Activated naive CD8-positive, alpha-beta T cell treated with anti-CD3 and anti-CD28 coated beads for 36 hours (primary cell): ENCODE results near the gene ALPK3. TPM values are rescaled to one million over a fixed set of nuclear protein-coding genes. Genes with fewer than 3 reads are reported as not detected.

Experiments used
- DNase-seq: peaks from one replicate; pipeline ENCODE4 v3.0.0; 2021
- H3K27ac Mint-ChIP-seq: one replicate; pipeline ENCODE4 v1.8.0; 2022; ENCODE audit warnings: mild to moderate bottlenecking, moderate library complexity, mixed read lengths
- H3K27me3 Mint-ChIP-seq: one replicate; pipeline ENCODE4 v1.8.0; 2022; ENCODE audit warnings: mild to moderate bottlenecking, mixed read lengths
- H3K36me3 Mint-ChIP-seq: one replicate; pipeline ENCODE4 v1.8.0; 2021; ENCODE audit warnings: mild to moderate bottlenecking, mixed read lengths
- H3K4me1 Mint-ChIP-seq: one replicate; pipeline ENCODE4 v1.8.0; 2021; ENCODE audit warnings: mixed read lengths
- H3K4me3 Mint-ChIP-seq: one replicate; pipeline ENCODE4 v1.8.0; 2022; ENCODE audit warnings: mild to moderate bottlenecking, moderate library complexity, mixed read lengths
- H3K9me3 Mint-ChIP-seq: one replicate; pipeline ENCODE4 v1.8.0; 2022; ENCODE audit warnings: mixed read lengths
- total RNA-seq, 2 experiments: library from RNA; stranded (reverse); gene quantifications; one replicate each; pipeline ENCODE4 v1.2.3, GENCODE V29; 2021

ALPK3 gene
- total RNA-seq, 2 experiments from 2014 or later = 0.04 to 0.06 TPM

DNA sequence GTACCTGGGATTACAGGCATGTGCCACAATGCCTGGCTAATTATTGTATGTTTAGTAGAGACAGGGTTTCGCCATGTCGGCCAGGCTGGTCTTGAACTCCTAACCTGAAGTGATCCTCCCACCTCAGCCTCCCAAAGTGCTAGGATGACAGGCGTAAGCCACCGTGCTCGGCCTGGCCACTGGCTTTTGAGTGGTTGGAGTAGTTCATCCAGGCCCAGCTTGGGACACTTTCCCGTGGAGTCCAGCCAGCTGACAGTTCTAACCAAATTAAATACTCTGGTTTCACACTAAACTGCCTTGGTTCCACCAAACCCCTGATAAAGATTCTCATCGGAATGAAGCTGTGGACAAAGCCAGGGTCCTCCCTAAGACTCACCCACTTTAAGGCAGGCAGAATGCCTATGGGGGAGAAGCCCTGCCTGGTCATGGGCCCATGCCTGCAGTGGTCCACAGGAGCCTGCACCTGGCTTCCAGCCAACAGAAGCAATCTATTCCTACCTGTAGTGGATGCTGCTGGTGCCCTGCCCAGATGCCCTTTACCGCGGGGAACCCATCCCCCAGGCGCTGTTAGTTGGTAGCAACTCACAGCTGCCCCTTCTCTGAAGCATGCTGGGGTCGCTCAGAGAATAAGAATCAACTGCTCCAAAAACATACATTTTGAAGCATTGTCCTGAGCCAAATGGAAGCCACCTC is 62.1 kb downstream of the ALPK3 start:
- no peaks in the 10 kb centered on the region for H3K27me3 Mint-ChIP-seq
- H3K4me3 Mint-ChIP-seq = no peak overlapping the region
- no peak overlapping the region for H3K27ac Mint-ChIP-seq
- no peaks in the 10 kb centered on the region for H3K9me3 Mint-ChIP-seq
- no peaks in the 10 kb centered on the region for H3K36me3 Mint-ChIP-seq
- no peaks in the 10 kb centered on the region for H3K4me1 Mint-ChIP-seq
- DNase-seq = no peak

DNA sequence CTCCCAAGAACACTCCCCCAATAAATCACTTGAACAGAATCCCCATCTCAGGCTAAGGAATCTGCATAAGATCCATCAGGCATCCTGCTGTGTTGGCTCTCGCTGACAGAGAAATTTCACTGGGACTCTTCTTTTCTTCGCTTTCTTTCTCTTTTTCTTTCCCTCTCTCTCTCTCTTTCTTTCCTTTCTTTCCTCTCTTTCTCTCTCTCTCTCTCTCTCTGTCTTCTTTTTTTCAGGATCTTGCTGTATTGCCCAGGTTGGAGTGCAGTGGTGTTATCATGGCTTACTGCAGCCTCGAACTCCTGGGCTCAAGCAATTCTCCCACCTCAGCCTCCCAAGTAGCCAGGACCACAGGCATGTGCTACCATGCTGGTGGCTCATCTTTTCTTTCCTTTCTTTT is 62.9 kb downstream of the ALPK3 start:
- Mint-ChIP-seq H3K9me3 (no peaks in the 10 kb centered on the region), H3K27ac (no peak overlapping the region), H3K36me3 (no peaks in the 10 kb centered on the region), H3K4me3 (no peak overlapping the region), H3K4me1 (no peaks in the 10 kb centered on the region), H3K27me3 (no peaks in the 10 kb centered on the region)
- no peak for DNase-seq

DNA sequence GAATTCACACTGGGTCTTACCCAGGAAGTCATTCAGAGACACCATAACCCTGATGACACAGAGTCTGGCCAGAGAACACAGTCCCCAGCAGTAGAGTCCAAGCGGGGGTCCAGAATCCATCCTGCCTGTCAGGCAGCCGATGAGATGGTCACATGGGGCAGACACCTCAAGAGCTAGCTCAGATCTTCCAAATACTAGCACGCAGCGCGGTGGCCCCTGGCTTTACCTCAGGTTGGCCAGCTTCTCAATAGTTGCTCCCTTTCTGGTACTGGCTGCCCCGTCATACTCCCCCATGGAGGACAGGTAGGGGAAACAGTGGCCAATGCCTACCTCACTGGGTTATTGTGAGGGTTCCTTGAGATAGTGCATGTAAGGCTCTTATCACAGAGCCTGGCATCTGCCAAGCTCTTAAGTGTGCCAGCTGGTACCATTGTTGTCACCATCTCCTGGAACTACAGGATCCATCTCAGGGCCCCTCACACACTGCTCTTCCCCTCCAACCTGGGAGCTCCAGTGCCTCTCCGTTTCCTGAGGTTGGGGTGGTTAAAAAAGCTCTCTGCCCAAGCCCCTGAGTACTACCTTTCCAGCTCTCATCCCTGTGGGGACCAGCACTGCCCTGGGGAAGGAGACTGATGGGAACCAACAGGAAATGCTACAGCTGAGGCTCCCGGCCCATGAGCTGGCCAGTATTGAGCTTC is 63.8 kb downstream of the ALPK3 start:
- Mint-ChIP-seq H3K27me3 (no peaks in the 10 kb centered on the region), H3K9me3 (no peaks in the 10 kb centered on the region), H3K4me3 (no peak overlapping the region), H3K27ac (no peak overlapping the region), H3K4me1 (no peaks in the 10 kb centered on the region), H3K36me3 (no peaks in the 10 kb centered on the region)
- no peak for DNase-seq

DNA sequence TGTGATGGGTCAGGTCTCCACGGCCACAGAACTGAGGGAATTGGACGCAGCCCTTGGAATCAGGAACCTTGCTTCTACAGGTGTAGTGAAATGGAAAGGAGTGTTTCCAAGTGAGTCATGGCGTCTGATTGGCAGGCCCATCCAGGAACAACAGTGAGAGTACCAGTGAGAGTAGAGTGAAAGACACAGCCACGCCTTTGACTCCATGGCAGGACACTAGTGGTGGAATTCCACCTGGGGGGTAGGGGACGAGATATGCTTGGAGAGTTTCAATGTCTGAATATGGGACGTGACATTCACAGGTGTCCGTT is 64.3 kb downstream of the ALPK3 start:
- Mint-ChIP-seq H3K27me3 (no peaks in the 10 kb centered on the region), H3K36me3 (no peaks in the 10 kb centered on the region), H3K4me1 (no peaks in the 10 kb centered on the region), H3K4me3 (no peak overlapping the region), H3K27ac (no peak overlapping the region), H3K9me3 (no peaks in the 10 kb centered on the region)
- DNase-seq = no peak

DNA sequence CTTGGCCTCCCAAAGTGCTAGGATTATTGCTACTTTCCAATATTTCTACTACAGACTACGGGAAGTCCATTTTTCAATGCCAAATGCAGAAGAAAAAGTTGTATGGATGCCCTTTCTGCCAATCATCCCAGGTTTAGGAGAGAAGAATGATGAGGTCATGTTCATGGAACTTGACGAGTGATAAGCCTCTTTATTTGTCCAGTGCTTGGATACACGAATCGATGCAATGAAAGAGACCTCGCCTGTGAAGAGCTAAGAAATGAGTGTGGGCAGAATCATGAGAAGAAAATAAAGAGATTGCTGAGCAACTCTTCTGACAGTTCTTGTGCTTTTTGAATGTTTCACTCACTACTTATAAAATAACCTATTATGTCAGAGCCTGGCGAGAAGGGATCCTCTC is 66.3 kb downstream of the ALPK3 start:
- DNase-seq = no peak
- Mint-ChIP-seq H3K9me3 (no peaks in the 10 kb centered on the region), H3K27ac (no peak overlapping the region), H3K36me3 (no peaks in the 10 kb centered on the region), H3K27me3 (no peaks in the 10 kb centered on the region), H3K4me1 (no peaks in the 10 kb centered on the region), H3K4me3 (no peak overlapping the region)

DNA sequence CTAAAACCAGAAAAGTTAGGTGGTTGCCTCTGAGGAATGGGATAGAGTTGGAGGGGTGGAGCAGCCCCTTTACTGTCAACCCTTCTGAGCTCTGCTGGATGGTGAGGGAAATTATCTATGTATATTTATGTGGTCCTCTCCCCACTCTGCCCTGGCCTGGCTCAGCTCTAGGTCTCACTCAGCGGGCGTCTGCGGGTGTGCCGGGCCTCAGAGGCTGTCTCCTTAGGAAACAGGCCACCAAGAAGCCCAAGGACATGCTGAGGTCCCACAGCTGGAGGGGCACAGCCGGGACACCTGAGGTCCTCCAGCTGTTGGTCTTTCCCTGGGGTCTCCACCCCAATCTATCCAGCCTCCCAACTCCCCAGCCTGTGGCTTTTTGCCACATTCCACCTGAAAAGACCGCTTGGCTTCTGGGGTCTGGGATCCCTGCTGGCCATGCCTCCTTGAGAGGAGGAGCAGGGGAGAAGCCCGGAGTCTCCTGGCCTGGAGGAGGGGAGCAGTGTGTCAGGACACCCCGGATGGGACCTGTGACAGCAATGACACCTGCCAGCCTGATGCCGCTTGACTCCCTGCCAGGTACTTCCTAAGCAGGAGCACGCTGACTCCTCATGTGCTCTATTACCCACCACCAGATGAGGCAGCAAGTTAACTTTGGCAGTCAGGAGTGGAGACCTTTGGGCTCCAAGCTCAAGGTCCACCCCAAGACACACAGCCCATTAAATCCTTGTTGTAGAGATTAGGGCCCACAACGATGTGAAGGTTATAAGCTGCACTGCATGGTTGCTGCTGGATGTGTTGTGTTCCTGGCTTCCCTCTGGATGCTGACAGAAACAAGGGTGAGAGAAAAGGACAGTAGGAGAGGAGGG is 67.0 kb downstream of the ALPK3 start, which contains the start of gene SLC28A1:
Gene SLC28A1, plus strand, starts transcription at position 747 of the 866 bp plus-strand sequence. CDS start 3,099 bp downstream, outside the sequence.
- Mint-ChIP-seq H3K4me1 (no peaks in the 10 kb centered on the region), H3K27me3 (no peaks in the 10 kb centered on the region), H3K4me3 (no peak within 1 kb of the TSS), H3K27ac (no peak within 1 kb of the TSS), H3K36me3 (no peaks in the 10 kb centered on the region), H3K9me3 (no peaks in the 10 kb centered on the region)
- no peak for DNase-seq

DNA sequence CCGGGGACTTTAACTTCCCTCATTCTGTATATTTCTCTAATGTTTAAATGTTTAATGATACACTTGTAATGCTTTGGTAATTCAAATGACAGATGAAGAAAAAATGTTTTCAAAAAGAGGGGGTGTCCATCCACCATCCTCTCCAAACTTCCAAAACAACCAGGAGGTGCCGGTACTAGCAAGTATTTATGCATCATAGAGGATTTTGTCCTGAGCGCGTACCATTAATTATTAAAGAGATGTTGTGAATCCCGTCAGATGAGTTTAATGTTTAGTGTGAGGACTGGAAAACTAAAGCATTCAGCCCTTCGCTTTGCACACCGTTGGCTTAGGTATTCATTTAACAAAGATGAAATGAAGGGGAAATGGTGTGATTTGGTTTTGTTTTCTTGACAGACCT is 68.6 kb downstream of the ALPK3 start:
- Mint-ChIP-seq H3K9me3 (no peaks in the 10 kb centered on the region), H3K27ac (no peak overlapping the region), H3K36me3 (no peaks in the 10 kb centered on the region), H3K27me3 (no peaks in the 10 kb centered on the region), H3K4me3 (no peak overlapping the region), H3K4me1 (no peaks in the 10 kb centered on the region)
- DNase-seq = no peak

DNA sequence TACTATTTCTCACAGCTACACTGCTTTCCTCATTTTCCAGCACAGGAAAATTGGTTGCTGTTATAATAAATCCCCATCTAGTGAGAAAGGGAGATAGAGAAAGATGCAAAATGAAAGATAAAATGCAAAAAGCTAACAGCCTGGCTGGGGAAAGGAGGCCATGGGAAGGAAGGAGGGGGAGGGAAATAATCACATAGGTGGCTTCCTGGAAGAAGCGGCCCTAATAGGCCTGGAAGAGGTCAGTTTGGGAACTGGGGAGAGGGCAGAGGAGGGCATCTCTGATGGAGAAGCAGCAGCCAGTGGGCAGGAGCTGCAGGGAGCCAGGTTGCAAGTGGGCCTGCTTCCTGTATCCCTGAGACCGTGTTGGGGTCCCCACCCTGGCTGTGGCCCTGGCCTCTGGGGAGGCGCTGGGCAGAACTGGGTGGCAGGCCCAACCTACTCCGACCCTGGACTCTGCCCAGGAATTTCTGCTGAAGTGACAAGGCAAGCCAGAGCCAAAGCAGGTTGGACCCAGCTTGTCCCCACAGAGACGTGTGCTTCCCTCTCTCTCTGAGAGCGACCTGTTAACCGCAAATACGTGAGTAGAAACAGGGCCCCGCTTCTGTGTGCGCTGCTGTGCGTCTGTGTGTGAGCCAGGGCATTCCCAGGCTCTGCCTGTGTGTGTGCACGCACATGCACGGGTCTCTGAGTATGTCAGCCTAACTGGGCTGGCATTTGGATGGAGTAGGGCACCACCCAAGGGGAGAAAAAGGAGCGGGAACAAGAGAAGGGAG is 69.2 kb downstream of the ALPK3 start:
- H3K9me3 Mint-ChIP-seq = no peaks in the 10 kb centered on the region
- H3K27me3 Mint-ChIP-seq = no peaks in the 10 kb centered on the region
- H3K4me3 Mint-ChIP-seq = no peak overlapping the region
- no peak overlapping the region for H3K27ac Mint-ChIP-seq
- DNase-seq = no peak
- H3K4me1 Mint-ChIP-seq = no peaks in the 10 kb centered on the region
- no peaks in the 10 kb centered on the region for H3K36me3 Mint-ChIP-seq

DNA sequence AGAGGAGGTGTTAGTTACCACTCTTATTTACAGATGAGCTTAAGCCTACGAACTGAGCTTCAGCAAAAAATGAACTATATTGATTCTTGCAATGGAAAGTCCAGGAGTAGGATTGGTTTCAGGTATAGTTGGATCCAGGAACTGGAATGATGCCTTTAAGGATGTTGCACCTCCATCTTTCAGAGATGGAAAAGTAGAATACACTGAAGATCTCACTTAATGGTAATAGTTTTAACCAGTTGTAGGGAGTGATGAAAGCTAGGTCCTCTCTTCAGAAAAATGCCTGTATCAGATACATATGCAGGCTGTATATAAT is 69.8 kb downstream of the ALPK3 start:
- H3K27me3 Mint-ChIP-seq = no peaks in the 10 kb centered on the region
- no peaks in the 10 kb centered on the region for H3K36me3 Mint-ChIP-seq
- H3K4me3 Mint-ChIP-seq = no peak overlapping the region
- H3K9me3 Mint-ChIP-seq = no peaks in the 10 kb centered on the region
- no peak overlapping the region for H3K27ac Mint-ChIP-seq
- DNase-seq = no peak
- H3K4me1 Mint-ChIP-seq = no peaks in the 10 kb centered on the region

DNA sequence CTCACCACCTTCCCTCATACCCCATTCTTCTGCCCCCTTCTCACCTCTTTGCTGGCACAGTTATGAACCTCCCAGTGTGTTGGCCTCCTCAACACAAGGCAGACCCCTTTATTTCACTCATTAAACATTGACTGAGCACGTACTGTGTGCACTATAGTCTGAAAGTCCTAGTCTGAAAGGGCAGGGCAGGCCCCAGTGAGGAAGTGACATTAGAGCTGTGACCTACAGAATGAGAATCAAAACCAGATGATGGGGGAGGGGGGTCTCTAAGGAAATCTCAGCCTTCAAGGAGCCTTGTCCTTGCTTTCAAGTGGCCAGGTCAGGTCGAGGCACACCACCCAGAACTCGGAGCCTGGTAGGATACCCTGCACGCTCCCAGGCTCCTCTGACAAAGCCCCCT is 70.8 kb downstream of the ALPK3 start:
- Mint-ChIP-seq H3K4me1 (no peaks in the 10 kb centered on the region), H3K27me3 (no peaks in the 10 kb centered on the region), H3K9me3 (no peaks in the 10 kb centered on the region), H3K36me3 (no peaks in the 10 kb centered on the region), H3K27ac (no peak overlapping the region), H3K4me3 (no peak overlapping the region)
- DNase-seq = no peak

DNA sequence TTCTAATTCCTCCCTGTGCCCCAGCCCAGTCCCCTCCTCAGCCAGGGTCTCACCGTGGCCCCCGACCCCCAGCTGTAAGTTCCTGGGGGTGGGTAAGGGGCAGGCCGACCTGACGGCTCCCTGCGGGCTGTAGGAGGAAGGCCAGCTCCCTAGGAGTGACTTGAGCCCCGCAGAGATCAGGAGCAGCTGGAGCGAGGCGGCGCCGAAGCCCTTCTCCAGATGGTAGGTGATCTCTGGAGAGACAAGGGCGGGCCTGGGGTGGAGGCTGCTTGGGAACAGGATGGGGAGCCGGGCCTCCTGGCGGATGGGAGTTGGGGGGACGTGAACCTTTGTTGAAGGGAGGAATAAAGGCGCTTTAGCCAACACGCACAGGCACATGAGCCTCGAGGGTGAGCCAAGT is 71.5 kb downstream of the ALPK3 start:
- H3K27me3 Mint-ChIP-seq = no peaks in the 10 kb centered on the region
- H3K9me3 Mint-ChIP-seq = no peaks in the 10 kb centered on the region
- H3K4me1 Mint-ChIP-seq = no peaks in the 10 kb centered on the region
- no peaks in the 10 kb centered on the region for H3K36me3 Mint-ChIP-seq
- H3K27ac Mint-ChIP-seq = no peak overlapping the region
- DNase-seq = no peak
- H3K4me3 Mint-ChIP-seq = no peak overlapping the region

DNA sequence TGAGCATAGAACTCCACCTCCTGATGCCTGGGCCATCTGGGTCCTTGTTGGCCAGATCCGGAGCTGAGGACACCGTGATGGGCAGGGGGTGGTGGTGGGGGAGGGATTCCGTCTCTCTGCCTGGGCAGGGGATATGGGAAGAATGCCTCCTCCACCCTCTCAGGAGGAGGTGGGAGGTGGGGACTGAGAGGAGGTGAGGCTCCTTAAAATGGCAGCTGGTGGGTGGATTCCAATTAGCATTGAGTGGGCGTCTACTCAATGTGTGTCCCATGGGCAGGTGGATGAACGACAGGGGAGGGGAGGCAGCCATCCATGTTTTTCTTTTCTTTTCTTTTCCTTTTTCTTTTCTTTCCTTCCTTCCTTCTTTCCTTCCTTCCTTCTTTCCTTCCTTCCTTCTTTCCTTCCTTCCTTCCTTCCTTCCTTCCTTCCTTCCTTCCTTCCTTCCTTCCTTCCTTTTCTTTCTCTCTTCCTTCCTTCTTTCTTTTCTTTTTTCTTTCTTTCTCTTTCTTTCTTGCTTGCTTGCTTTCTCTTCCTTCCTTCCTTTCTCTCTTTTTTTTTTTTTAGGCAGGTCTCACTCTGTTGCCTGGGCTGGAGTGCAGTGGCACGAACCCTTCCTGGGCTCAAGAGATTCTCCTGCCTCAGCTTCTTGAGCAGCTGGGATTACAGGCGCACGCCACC is 72.3 kb downstream of the ALPK3 start:
- Mint-ChIP-seq H3K27ac (no peak overlapping the region), H3K4me3 (no peak overlapping the region), H3K9me3 (no peaks in the 10 kb centered on the region), H3K36me3 (no peaks in the 10 kb centered on the region), H3K4me1 (no peaks in the 10 kb centered on the region), H3K27me3 (no peaks in the 10 kb centered on the region)
- no peak for DNase-seq

DNA sequence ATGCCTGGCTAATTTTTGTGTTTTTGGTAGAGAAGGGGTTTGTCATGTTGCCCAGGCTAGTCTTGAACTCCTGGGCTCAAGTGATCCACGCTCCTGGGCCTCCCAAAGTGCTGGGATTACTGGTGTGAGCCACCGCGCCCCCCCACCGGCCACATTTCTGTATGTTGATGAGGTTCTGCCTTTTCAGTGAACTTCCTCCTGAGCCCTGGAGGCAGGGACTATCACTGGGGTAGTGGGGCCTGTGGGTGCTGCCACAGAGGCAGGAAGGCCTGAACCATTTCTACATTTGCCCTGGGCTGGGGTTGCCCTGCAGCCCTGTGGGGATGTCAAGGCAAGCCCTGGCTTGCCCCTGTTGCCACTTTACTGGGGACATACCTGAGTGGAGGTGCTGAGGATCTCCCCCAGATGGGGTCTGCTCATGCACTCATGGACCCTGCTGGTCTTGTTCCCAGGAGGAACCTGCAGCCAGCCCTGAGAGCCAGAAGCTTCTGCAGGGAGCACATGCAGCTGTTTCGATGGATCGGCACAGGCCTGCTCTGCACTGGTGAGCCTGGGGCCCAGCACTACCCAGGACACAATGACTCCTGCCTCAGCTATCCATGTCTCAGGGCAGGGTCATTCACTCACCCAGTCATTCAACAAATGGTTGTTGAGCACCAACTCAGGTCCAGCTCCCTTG is 73.0 kb downstream of the ALPK3 start:
- no peaks in the 10 kb centered on the region for H3K4me1 Mint-ChIP-seq
- no peak for DNase-seq
- H3K27ac Mint-ChIP-seq = no peak overlapping the region
- H3K4me3 Mint-ChIP-seq = no peak overlapping the region
- no peaks in the 10 kb centered on the region for H3K9me3 Mint-ChIP-seq
- H3K36me3 Mint-ChIP-seq = no peaks in the 10 kb centered on the region
- H3K27me3 Mint-ChIP-seq = no peaks in the 10 kb centered on the region

DNA sequence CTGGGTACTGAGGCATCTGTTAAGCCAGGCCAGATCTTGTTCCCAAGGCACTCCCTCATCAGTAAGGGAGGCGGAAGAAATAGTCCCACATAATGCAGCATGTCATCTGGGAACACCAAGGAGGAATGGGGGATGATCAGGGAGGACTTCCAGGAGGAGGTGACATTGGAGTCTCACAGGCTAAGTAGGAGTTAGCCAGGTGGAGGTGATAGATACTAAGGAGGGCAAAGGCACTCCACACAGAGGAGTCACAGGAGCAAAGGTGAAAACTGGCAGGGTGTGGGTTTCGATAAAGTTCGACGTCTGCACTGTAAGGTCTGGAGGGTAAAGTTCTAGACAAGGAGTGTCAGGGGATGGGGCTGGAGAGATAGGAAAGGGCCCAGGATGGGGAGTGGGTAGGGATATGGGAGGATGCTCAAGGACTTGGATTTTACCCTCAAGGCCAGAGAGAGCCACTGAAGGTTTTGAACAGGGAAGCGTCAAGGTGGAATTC is 73.6 kb downstream of the ALPK3 start:
- no peak overlapping the region for H3K4me3 Mint-ChIP-seq
- DNase-seq = no peak
- no peaks in the 10 kb centered on the region for H3K27me3 Mint-ChIP-seq
- H3K36me3 Mint-ChIP-seq = no peaks in the 10 kb centered on the region
- H3K9me3 Mint-ChIP-seq = no peaks in the 10 kb centered on the region
- no peak overlapping the region for H3K27ac Mint-ChIP-seq
- H3K4me1 Mint-ChIP-seq = no peaks in the 10 kb centered on the region
